DND-41 (cell line): ENCODE measurements around the gene DNAH3.

Experiments used
- EZH2 ChIP-seq: IDR thresholded peaks from 3 replicates; pipeline ENCODE4 v1.6.1; 2012; ENCODE audit warnings: borderline replicate concordance, low read depth, mild to moderate bottlenecking, moderate library complexity, low read length, inconsistent platforms; ENCODE audit not compliant: severe bottlenecking
- TF ChIP-seq, protein P1 (sequence below): IDR thresholded peaks from 2 replicates; pipeline ENCODE4 v1.5.1; 2012; ENCODE audit warnings: borderline replicate concordance, low read length, moderate library complexity, mild to moderate bottlenecking; ENCODE audit not compliant: poor library complexity, severe bottlenecking; ENCODE audit errors: extremely low read depth

DNA sequence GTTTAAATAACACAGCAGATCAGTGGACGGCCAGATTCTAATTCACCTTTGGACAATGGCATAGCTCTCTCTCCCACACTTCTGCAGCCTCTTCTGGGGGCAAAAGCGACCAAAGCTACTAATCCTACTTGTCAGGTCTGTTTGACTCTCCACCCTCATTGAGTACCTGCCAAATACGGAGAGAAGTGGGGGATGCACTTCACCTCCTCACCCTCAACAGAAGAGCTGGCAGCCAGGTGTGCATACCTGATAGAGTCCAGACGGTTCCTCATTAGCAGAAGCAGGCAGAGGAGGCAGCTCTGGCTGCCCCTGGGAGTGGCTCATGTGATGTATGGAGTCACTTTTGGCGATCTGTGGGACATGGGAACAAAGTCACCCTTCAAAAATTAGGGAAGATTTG lies 4.9 kb downstream of the DNAH3 start:
- TF ChIP-seq, protein P1, sequence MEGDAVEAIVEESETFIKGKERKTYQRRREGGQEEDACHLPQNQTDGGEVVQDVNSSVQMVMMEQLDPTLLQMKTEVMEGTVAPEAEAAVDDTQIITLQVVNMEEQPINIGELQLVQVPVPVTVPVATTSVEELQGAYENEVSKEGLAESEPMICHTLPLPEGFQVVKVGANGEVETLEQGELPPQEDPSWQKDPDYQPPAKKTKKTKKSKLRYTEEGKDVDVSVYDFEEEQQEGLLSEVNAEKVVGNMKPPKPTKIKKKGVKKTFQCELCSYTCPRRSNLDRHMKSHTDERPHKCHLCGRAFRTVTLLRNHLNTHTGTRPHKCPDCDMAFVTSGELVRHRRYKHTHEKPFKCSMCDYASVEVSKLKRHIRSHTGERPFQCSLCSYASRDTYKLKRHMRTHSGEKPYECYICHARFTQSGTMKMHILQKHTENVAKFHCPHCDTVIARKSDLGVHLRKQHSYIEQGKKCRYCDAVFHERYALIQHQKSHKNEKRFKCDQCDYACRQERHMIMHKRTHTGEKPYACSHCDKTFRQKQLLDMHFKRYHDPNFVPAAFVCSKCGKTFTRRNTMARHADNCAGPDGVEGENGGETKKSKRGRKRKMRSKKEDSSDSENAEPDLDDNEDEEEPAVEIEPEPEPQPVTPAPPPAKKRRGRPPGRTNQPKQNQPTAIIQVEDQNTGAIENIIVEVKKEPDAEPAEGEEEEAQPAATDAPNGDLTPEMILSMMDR: no peak
- TF ChIP-seq EZH2: no peak
